ENCODE results near the gene SCML1. TPM values are rescaled to one million over a fixed set of nuclear protein-coding genes. Genes with fewer than 3 reads are reported as not detected.

SCML1 gene
- total RNA-seq, 1 experiment from 2014 or later: 1.6 TPM

DNA sequence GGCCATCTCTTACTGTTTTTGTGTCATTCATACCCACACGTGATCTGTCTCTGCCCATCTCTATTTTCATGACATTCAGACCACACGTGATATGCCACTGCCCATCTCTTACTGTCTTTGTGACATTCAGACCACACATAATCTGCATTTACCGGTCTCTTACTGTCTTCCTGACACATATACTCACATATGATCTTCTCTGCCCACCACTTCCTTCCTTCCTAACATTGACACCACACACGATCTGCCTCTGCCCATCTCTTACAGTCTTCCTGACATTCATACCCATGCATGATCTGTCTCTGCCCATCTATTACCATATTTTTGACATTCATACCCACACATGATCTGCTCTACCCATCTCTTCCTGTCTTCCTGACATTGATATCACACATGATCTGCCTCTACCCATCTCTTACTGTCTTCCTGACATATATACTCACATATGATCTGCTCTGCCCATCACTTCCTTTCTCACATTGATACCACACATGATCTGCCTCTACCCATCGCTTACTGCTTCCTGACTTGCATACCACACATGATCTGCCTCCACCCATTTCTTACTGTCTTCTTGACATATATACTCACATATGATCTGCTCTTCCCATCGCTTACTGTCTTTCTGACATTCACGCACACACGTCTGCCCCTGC is 36.1 kb downstream of the SCML1 start:
- Histone ChIP-seq H2BK20ac (ENCODE audit: low read depth, low read length, poor library complexity, severe bottlenecking) (no peak overlapping the region), H2BK5ac (ENCODE audit: insufficient read length, low read length) (no peak overlapping the region), H3K27ac (ENCODE audit: insufficient read length, low read depth, low read length) (no peak overlapping the region), H4K5ac (ENCODE audit: insufficient read length, low read depth, low read length) (no peak overlapping the region), H3K23me2 (ENCODE audit: insufficient read length, low read depth, low read length, poor library complexity, severe bottlenecking) (no peaks in the 10 kb centered on the region), H2BK15ac (ENCODE audit: low read depth, low read length) (no peak overlapping the region), H3K14ac (ENCODE audit: insufficient read depth, low read length) (no peak overlapping the region), H4K8ac (replicated peaks; ENCODE audit: insufficient read length, low read depth, low read length) (no peak overlapping the region), H3K23ac (ENCODE audit: insufficient read length, low read depth, low read length) (no peak overlapping the region), H3K4me2 (ENCODE audit: insufficient read depth, insufficient read length, low read length) (no peak overlapping the region), H3K79me2 (ENCODE audit: insufficient read depth, low read length) (no peaks in the 10 kb centered on the region), H2AFZ (ENCODE audit: low read length) (no peak overlapping the region), H3K4me1 (ENCODE audit: insufficient read depth, low read length) (no peaks in the 10 kb centered on the region), H3K9me3 (ENCODE audit: control insufficient read depth, low read depth, low read length) (peaks cover 30% of the 10 kb centered on the region), H2BK12ac (ENCODE audit: insufficient read length, low read depth, low read length) (no peak overlapping the region), H2AK5ac (ENCODE audit: insufficient read length, low read length) (no peak overlapping the region), H4K91ac (ENCODE audit: insufficient read length, low read depth, low read length) (no peak overlapping the region), H2BK120ac (ENCODE audit: low read depth, low read length, poor library complexity, severe bottlenecking) (no peak overlapping the region), H4K20me1 (ENCODE audit: control insufficient read depth, insufficient read depth, insufficient read length) (no peaks in the 10 kb centered on the region), H3K79me1 (ENCODE audit: insufficient read depth, low read depth, low read length, poor library complexity, severe bottlenecking) (no peaks in the 10 kb centered on the region), H3K18ac (ENCODE audit: insufficient read length, low read depth, low read length) (no peak overlapping the region), H3K9ac (ENCODE audit: extremely low read depth, insufficient read length, low read length) (no peak overlapping the region), H3K4ac (ENCODE audit: low read depth, low read length) (no peak overlapping the region), H3K27me3 (ENCODE audit: insufficient read depth, low read length) (peaks cover 6% of the 10 kb centered on the region; the same call in 1 of the 2 replicates), H3K56ac (ENCODE audit: insufficient read length, low read depth, low read length) (no peak overlapping the region), H3T11ph (ENCODE audit: low read length) (no peak overlapping the region)
- DNase-seq: no peak
- Mint-ChIP-seq H3K9me3 (peaks cover 12 to 13% of the 10 kb centered on the region in 2 experiments), H3K4me1 (no peaks in the 10 kb centered on the region), H3K4me3 (no peak overlapping the region), H3K27me3 (ENCODE audit: low read depth) (no peaks in the 10 kb centered on the region; the same call in 1 of the 2 replicates), H3K27ac (no peak overlapping the region), H3K36me3 (ENCODE audit: insufficient read depth in 1 of 3, low read depth in 3 of 3) (no peaks in the 10 kb centered on the region; a peak in 1 of 7 replicates)
- WGBS (ENCODE audit: extremely low coverage, insufficient read length, low lambda C conversion rate): no CpG with 5 or more reads among the region's 8 CpGs
- TF ChIP-seq, protein P1, sequence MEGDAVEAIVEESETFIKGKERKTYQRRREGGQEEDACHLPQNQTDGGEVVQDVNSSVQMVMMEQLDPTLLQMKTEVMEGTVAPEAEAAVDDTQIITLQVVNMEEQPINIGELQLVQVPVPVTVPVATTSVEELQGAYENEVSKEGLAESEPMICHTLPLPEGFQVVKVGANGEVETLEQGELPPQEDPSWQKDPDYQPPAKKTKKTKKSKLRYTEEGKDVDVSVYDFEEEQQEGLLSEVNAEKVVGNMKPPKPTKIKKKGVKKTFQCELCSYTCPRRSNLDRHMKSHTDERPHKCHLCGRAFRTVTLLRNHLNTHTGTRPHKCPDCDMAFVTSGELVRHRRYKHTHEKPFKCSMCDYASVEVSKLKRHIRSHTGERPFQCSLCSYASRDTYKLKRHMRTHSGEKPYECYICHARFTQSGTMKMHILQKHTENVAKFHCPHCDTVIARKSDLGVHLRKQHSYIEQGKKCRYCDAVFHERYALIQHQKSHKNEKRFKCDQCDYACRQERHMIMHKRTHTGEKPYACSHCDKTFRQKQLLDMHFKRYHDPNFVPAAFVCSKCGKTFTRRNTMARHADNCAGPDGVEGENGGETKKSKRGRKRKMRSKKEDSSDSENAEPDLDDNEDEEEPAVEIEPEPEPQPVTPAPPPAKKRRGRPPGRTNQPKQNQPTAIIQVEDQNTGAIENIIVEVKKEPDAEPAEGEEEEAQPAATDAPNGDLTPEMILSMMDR (conservative IDR thresholded peaks at IDR 0.05): no peak
